Esophagus muscularis mucosa (tissue), 3 donors: Measurements from ENCODE around the gene IL23R.

Source experiments
- POLR2AphosphoS5 ChIP-seq, 2 donors: sonication (generic); formaldehyde crosslinking; IDR thresholded peaks; one replicate each; pipeline ENCODE4 v1.6.1; 2017; ENCODE audit warnings: antibody characterized with exemption in 2 of 2
- TF ChIP-seq, protein P1 (sequence below), 3 experiments: fragments of 200-600 bp in 2 of 3; fragments of 450-650 bp in 1 of 3; sonication (generic) in 2 of 3; IDR thresholded peaks; one replicate each; pipeline ENCODE4 v1.5.1; 2017 to 2019; ENCODE audit warnings: antibody characterized with exemption in 3 of 3, mild to moderate bottlenecking in 2 of 3, moderate library complexity in 1 of 3

DNA sequence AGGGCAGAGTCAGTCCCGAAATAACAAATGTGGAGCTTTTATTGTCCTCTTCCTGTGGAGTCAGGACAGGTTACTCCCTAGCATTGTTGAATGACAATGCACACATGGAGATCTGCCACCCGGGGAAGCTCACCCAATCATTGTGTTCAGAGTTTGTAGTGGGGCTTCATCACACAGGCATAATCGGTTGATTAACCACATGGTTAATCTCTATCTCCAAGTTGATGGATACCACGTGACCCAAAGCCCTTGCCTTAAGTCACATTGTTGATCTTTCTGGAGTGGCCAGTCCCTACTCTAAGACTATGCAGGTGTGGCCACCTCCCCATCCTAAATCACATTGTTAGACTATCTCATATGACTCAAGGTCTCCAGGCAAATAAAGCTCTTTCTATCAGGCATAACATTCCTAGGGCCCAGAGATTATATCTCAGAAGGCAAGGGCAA lies 28.9 kb upstream of the IL23R start:
- TF ChIP-seq, protein P1, sequence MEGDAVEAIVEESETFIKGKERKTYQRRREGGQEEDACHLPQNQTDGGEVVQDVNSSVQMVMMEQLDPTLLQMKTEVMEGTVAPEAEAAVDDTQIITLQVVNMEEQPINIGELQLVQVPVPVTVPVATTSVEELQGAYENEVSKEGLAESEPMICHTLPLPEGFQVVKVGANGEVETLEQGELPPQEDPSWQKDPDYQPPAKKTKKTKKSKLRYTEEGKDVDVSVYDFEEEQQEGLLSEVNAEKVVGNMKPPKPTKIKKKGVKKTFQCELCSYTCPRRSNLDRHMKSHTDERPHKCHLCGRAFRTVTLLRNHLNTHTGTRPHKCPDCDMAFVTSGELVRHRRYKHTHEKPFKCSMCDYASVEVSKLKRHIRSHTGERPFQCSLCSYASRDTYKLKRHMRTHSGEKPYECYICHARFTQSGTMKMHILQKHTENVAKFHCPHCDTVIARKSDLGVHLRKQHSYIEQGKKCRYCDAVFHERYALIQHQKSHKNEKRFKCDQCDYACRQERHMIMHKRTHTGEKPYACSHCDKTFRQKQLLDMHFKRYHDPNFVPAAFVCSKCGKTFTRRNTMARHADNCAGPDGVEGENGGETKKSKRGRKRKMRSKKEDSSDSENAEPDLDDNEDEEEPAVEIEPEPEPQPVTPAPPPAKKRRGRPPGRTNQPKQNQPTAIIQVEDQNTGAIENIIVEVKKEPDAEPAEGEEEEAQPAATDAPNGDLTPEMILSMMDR (IDR thresholded peaks at IDR 0.05), result no peak
- TF ChIP-seq POLR2AphosphoS5 (IDR thresholded peaks at IDR 0.05), result no peak
